K562 (cell line): ENCODE measurements around the gene GMDS. TPM values are rescaled to one million over a fixed set of nuclear protein-coding genes. Genes with fewer than 3 reads are reported as not detected.

Experiments
- ATAC-seq: fragments of 200-7000 bp; cut with Tn5 transposase; 3 replicates; pipeline ENCODE4 v1.9.1; 2020; ENCODE audit warnings: moderate library complexity
- BruUV-seq: library from RNA; stranded (reverse); fragments of 400-500 nt; replicated peaks from 2 replicates; lab custom pipeline; 2021; lab: Mats Ljungman, UMichigan
- CTCF ChIA-PET: fragments of 300-600 bp; formaldehyde crosslinking; extraction: SDS; loops from one replicate; lab custom pipeline; 2021; ENCODE audit warnings: low intra/inter-chr PET ratio; lab: Yijun Ruan, JAX
- POLR2A ChIA-PET: fragments of 300-600, 350-650 bp; sonication (Branson Sonifier 250); formaldehyde crosslinking; extraction: SDS; loops from one replicate; lab custom pipeline; 2021; ENCODE audit warnings: antibody characterized with exemption, inconsistent platforms; lab: Yijun Ruan, JAX
- DNase-seq, 4 experiments: peaks; one replicate each; pipeline versions ENCODE4 v3.0.0 to v3.0.0-alpha.2; 2011 to 2018; ENCODE audit warnings: low spot score in 3 of 4, mixed read lengths in 3 of 4; ENCODE audit errors: extremely low read depth in 1 of 4
- FAIRE-seq: peaks from 2 replicates; lab custom pipeline; 2011; peaks lifted over from hg19 to GRCh38; lab: Jason Lieb, UNC
- H2AFZ ChIP-seq: 2 replicates; pipeline ENCODE4 v1.6.0; 2011; ENCODE audit warnings: low read depth, low read length, control low read depth, inconsistent platforms
- H3K27ac ChIP-seq: fragments of 200-600 bp; 3 replicates; pipeline ENCODE4 v1.8.0; 2011; ENCODE audit warnings: low read depth, mild to moderate bottlenecking, control low read depth, inconsistent platforms, low read length, moderate library complexity, mixed read lengths; ENCODE audit errors: extremely low read depth
- H3K27me3 ChIP-seq, 2 experiments: fragments of 300-600 bp in 1 of 2; 2 replicates in 1 of 2; 3 replicates in 1 of 2; pipeline versions ENCODE4 v1.6.0 to v1.8.0; 2011; ENCODE audit warnings: inconsistent platforms in 2 of 2, low read length in 2 of 2, mild to moderate bottlenecking in 1 of 2, mixed read lengths in 1 of 2, moderate library complexity in 1 of 2; ENCODE audit not compliant: control insufficient read depth in 2 of 2, insufficient read depth in 2 of 2
- H3K36me3 ChIP-seq: fragments of 300-600 bp; 3 replicates; pipeline ENCODE4 v1.8.0; 2011; ENCODE audit warnings: mild to moderate bottlenecking, low read length, inconsistent platforms; ENCODE audit not compliant: control insufficient read depth, insufficient read depth
- H3K4me1 ChIP-seq, 2 experiments: fragments of 200-600 bp in 1 of 2; replicated peaks in 1 of 2; 2 replicates in 1 of 2; 3 replicates in 1 of 2; pipeline versions ENCODE4 v1.5.1 to v1.8.0; 2011; ENCODE audit warnings: inconsistent platforms in 2 of 2, low read length in 2 of 2, mild to moderate bottlenecking in 1 of 2, mixed read lengths in 1 of 2, moderate library complexity in 1 of 2; ENCODE audit not compliant: control insufficient read depth in 2 of 2, insufficient read depth in 2 of 2
- H3K4me2 ChIP-seq: 2 replicates; pipeline ENCODE4 v1.6.1; 2011; ENCODE audit warnings: low read length, control low read depth, inconsistent platforms, mixed read lengths; ENCODE audit not compliant: insufficient read depth
- H3K4me3 ChIP-seq: fragments of 200-600 bp; sonication (generic), shearing (Covaris generic); 2 replicates; pipeline ENCODE4 v1.5.1; 2016; ENCODE audit warnings: control low read depth, inconsistent platforms
- H3K79me2 ChIP-seq: fragments of 200-600 bp; 3 replicates; pipeline ENCODE4 v1.8.0; 2011; ENCODE audit warnings: low read length, inconsistent platforms; ENCODE audit not compliant: control insufficient read depth, insufficient read depth
- H3K9ac ChIP-seq, 2 experiments: 2 replicates each; pipeline versions ENCODE4 v1.6.0 to v1.6.1; 2011; ENCODE audit warnings: low read depth in 2 of 2, low read length in 2 of 2, control low read depth in 1 of 2, inconsistent platforms in 1 of 2, mild to moderate bottlenecking in 1 of 2, mixed read lengths in 1 of 2; ENCODE audit not compliant: insufficient read depth in 1 of 2
- H3K9me1 ChIP-seq: one replicate; pipeline ENCODE4 v1.6.0; 2011; ENCODE audit warnings: inconsistent platforms, mild to moderate bottlenecking, low read length, moderate library complexity; ENCODE audit not compliant: control insufficient read depth, insufficient read depth
- H3K9me3 ChIP-seq: replicated peaks from 2 replicates; pipeline ENCODE4 v1.5.1; 2011; ENCODE audit warnings: low read depth, low read length, inconsistent platforms; ENCODE audit not compliant: control insufficient read depth, insufficient read depth
- H4K20me1 ChIP-seq: replicated peaks from 2 replicates; pipeline ENCODE4 v1.6.1; 2011; ENCODE audit warnings: low read length, inconsistent platforms, mixed read lengths; ENCODE audit not compliant: control insufficient read depth, insufficient read depth
- BCLAF1 ChIP-seq, 2 experiments: fragments of 450-650 bp in 1 of 2; IDR thresholded peaks; 2 replicates each; pipeline ENCODE4 v1.6.1; 2011 to 2017; ENCODE audit warnings: low read depth in 2 of 2, antibody characterized with exemption in 1 of 2, borderline replicate concordance in 1 of 2, low read length in 1 of 2, mild to moderate bottlenecking in 1 of 2, mixed read lengths in 1 of 2; ENCODE audit not compliant: control insufficient read depth in 1 of 2
- CHCHD3 ChIP-seq: fragments of 250-450 bp; sonication (Bioruptor Pico); IDR thresholded peaks from 2 replicates; pipeline ENCODE4 v2.1.2; 2022; ENCODE audit warnings: mild to moderate bottlenecking
- IRF9 ChIP-seq: fragments of 450-650 bp; IDR thresholded peaks from 2 replicates; pipeline ENCODE4 v1.6.1; 2016; ENCODE audit warnings: missing biosample characterization, missing genetic modification characterization
- MECOM ChIP-seq: fragments of 250-450 bp; sonication (Bioruptor Pico); IDR thresholded peaks from 2 replicates; pipeline ENCODE4 v1.8.0; 2022; ENCODE audit warnings: inconsistent platforms
- MYNN ChIP-seq, 2 experiments: sonication (generic); formaldehyde crosslinking in 1 of 2; IDR thresholded peaks; 2 replicates each; pipeline versions ENCODE4 v1.5.0 to v1.6.1; 2016 to 2020; ENCODE audit warnings: antibody characterized with exemption in 1 of 2, missing genetic modification reagents in 1 of 2
- SAFB2 ChIP-seq: fragments of 200-400 bp; formaldehyde crosslinking; IDR thresholded peaks from 2 replicates; pipeline ENCODE4 v1.6.1; 2018; ENCODE audit warnings: borderline replicate concordance, low read length, low read depth, moderate library complexity; ENCODE audit not compliant: severe bottlenecking
- SIN3B ChIP-seq: fragments of 450-650 bp; IDR thresholded peaks from 2 replicates; pipeline ENCODE4 v1.6.1; 2017; ENCODE audit warnings: low read depth, mild to moderate bottlenecking, moderate library complexity
- THAP12 ChIP-seq: fragments of 250-450 bp; sonication (Bioruptor Pico); IDR thresholded peaks from 2 replicates; pipeline ENCODE4 v1.9.0; 2021; ENCODE audit warnings: mild to moderate bottlenecking, inconsistent platforms
- YBX1 ChIP-seq: fragments of 450-650 bp; IDR thresholded peaks from 2 replicates; pipeline ENCODE4 v1.7.1; 2016; ENCODE audit warnings: mild to moderate bottlenecking
- ZKSCAN1 ChIP-seq: fragments of 150-350 bp; IDR thresholded peaks from 2 replicates; pipeline ENCODE4 v1.6.1; 2016; ENCODE audit warnings: low read depth, low read length
- ZSCAN29 ChIP-seq: fragments of 450-650 bp; IDR thresholded peaks from 2 replicates; pipeline ENCODE4 v1.6.1; 2017
- WGBS: fragments of 100-300 bp; shearing (Covaris generic); methylation state at CpG from one replicate; pipeline ENCODE4 v1.1.6; 2016; ENCODE audit warnings: low coverage, mixed read lengths; ENCODE audit not compliant: insufficient coverage; ENCODE audit errors: missing lambda C conversion rate; 5-methylcytosine and 5-hydroxymethylcytosine counted together
- in situ Hi-C: fragments of 300-500 bp; cut with MboI; formaldehyde crosslinking; loops from 4 replicates; pipeline ENCODE4 v1.15.0; 2018; ENCODE audit warnings: inconsistent platforms, mixed read lengths
- intact Hi-C: fragments of 100-400 bp; cut with micrococcal nuclease; formaldehyde crosslinking; loops from 2 replicates; pipeline ENCODE4 v1.14.2; 2022
- polyA plus RNA-seq, 8 experiments: library from polyadenylated mRNA; depleted of rRNA in 4 of 8; stranded (reverse) in 5 of 8; unstranded in 3 of 8; fragments of >200 nt; fragmentation: Nextera tagmentation in 2 of 8; fragmentation: Illumina TruSeq in 1 of 8; extraction: Ambion mirVana in 2 of 8; extraction: Trizol in 1 of 8; gene quantifications; 2 replicates each; pipeline versions ENCODE4 v1.2.1 to v1.2.3, GENCODE V29; 2011 to 2014; ENCODE audit warnings: inconsistent platforms in 1 of 8, missing spikeins in 1 of 8
- total RNA-seq, 7 experiments: library from RNA; depleted of rRNA in 6 of 7; stranded (reverse); fragments of >200 nt in 6 of 7; fragmentation: Illumina TruSeq in 2 of 7; extraction: Trizol in 2 of 7; gene quantifications; 2 replicates each; pipeline versions ENCODE4 v1.2.1 to v1.2.3, GENCODE V29; 2011 to 2021; ENCODE audit warnings: low replicate concordance in 1 of 7
- TF ChIP-seq, protein P1 (sequence below): fragments of 250-450 bp; sonication (Bioruptor Pico); IDR thresholded peaks from 2 replicates; pipeline ENCODE4 v1.4.0; 2020; ENCODE audit warnings: borderline replicate concordance
- TF ChIP-seq, protein P2 (sequence below): fragments of 250-450 bp; sonication (Bioruptor Pico); IDR thresholded peaks from 2 replicates; pipeline ENCODE4 v1.8.0; 2022; ENCODE audit warnings: moderate library complexity, mild to moderate bottlenecking, inconsistent platforms

GMDS gene
- total and polyA plus RNA-seq, 9 of the 15 experiments (the other 6 are each of a cell fraction or from before 2014, with no cell fraction given): 0.48 to 31.8 (median 13.4) TPM

DNA sequence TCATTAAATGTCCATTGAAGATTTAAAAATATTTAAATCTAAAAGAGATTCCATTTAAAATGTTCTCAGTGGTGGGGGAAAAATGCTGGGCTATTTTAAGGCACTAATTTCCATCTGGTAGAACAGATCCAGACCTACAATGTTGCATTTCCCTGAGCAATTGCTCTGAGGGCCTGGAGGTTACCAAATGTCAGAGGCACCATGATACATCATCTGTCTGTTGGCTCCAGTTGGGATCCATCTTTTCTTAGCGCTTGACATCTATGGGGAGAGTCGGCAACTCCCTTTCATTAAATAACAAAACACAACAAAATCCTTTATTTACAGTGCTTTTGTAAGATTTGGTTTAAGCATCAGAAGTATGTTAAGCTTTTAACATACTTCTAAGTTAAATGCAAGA, 411.2 kb downstream of the GMDS start:
- WGBS: 38% methylated on average over 2 of the region's 2 CpGs
- ATAC-seq (no peak), DNase-seq (no peak), FAIRE-seq (no peak)
- Histone ChIP-seq H3K4me3 (no peak overlapping the region), H3K9me1 (no peaks in the 10 kb centered on the region), H3K27ac (no peak overlapping the region), H3K9ac (no peak overlapping the region), H3K4me2 (no peak overlapping the region), H2AFZ (no peak overlapping the region), H3K9me3 (no peaks in the 10 kb centered on the region), H4K20me1 (no peaks in the 10 kb centered on the region), H3K36me3 (no peaks in the 10 kb centered on the region), H3K79me2 (no peaks in the 10 kb centered on the region), H3K27me3 (peaks cover 9 to 19% of the 10 kb centered on the region in 2 experiments; a peak in 4 of 5 replicates), H3K4me1 (no peaks in the 10 kb centered on the region)
- ChIA-PET CTCF (no interaction called here), POLR2A (interaction anchor here (1.4 kb wide), 1 partner anchor 8 kb away, joined by 4 read pairs; no protein-coding TSS in a partner anchor)
- no TSS peak for BruUV-seq
- intact Hi-C loops (no loop called here), in situ Hi-C loops (no loop called here)
- TF ChIP-seq, protein P1, sequence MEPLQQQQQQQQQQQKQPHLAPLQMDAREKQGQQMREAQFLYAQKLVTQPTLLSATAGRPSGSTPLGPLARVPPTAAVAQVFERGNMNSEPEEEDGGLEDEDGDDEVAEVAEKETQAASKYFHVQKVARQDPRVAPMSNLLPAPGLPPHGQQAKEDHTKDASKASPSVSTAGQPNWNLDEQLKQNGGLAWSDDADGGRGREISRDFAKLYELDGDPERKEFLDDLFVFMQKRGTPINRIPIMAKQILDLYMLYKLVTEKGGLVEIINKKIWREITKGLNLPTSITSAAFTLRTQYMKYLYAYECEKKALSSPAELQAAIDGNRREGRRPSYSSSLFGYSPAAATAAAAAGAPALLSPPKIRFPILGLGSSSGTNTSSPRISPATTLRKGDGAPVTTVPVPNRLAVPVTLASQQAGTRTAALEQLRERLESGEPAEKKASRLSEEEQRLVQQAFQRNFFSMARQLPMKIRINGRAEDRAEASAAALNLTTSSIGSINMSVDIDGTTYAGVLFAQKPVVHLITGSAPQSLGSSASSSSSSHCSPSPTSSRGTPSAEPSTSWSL: no peak
- TF ChIP-seq MECOM (CRISPR knock-in tag): no peak
- no peak for TF ChIP-seq CHCHD3
- TF ChIP-seq BCLAF1 (IDR thresholded peaks at IDR 0.05; ENCODE audit: borderline replicate concordance in 1 of 2, control insufficient read depth in 1 of 2, low read depth in 2 of 2, low read length in 1 of 2): no peak
- TF ChIP-seq SAFB2: no peak
- TF ChIP-seq IRF9 (tag): no peak
- no peak for TF ChIP-seq THAP12 (CRISPR knock-in tag)
- TF ChIP-seq MYNN (IDR thresholded peaks at IDR 0.05): no peak
- TF ChIP-seq MYNN (CRISPR knock-in tag; IDR thresholded peaks at IDR 0.05): no peak
- TF ChIP-seq ZSCAN29: no peak
- TF ChIP-seq YBX1: no peak
- TF ChIP-seq SIN3B: no peak
- TF ChIP-seq ZKSCAN1: no peak
- TF ChIP-seq, protein P2, sequence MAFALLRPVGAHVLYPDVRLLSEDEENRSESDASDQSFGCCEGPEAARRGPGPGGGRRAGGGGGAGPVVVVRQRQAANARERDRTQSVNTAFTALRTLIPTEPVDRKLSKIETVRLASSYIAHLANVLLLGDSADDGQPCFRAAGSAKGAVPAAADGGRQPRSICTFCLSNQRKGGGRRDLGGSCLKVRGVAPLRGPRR (CRISPR knock-in tag): no peak
